ENCODE measurements around the gene PPME1. TPM values are rescaled to one million over a fixed set of nuclear protein-coding genes. Genes with fewer than 3 reads are reported as not detected.

The PPME1 gene
- total RNA-seq, 6 donors from 2014 or later = 13.9 to 36.9 (median 29.5) TPM

GRCh38 chr11:74133436-74133835, 37.7 kb upstream of the PPME1 start:
- no peaks in the 10 kb centered on the region for H3K27me3 ChIP-seq
- H3K4me1 ChIP-seq = no peaks in the 10 kb centered on the region
- no peak overlapping the region for H3K27ac ChIP-seq
- no peak for TF ChIP-seq CTCF (IDR thresholded peaks at IDR 0.05)
- no peak for TF ChIP-seq POLR2A (IDR thresholded peaks at IDR 0.05)
- no peak for TF ChIP-seq EP300 (IDR thresholded peaks at IDR 0.05)
- TF ChIP-seq POLR2AphosphoS5 (IDR thresholded peaks at IDR 0.05) = no peak
- DNase-seq (no peak), ATAC-seq (ENCODE audit: low FRiP score in 2 of 2) (no peak)
- H3K36me3 ChIP-seq = peaks cover 0 to 42% (median 7%) of the 10 kb centered on the region in 4 donors
- 96 to 97% methylated on average over 3 of the region's 3 CpGs for WGBS, 2 donors
- H3K9me3 ChIP-seq = no peaks in the 10 kb centered on the region
- H3K4me3 ChIP-seq = no peak overlapping the region

DNA sequence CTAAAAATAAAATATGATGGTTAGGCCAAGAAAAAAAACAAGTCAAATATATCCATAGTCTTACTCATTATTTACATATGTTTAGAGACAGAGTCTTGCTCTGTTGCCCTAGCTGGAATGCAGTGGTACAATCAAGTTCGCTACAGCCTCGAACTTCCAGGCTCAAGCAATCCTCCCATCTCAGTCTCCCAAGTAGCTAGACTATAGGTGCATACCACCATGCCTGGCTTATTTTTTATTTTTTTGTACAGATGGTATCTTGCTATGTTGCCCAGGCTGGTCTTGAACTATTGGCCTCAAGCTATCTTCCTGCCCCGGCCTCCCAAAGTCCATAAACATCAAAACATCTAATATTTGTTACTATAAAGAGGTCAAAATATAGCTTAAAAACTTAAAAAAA, 36.4 kb upstream of the PPME1 start:
- TF ChIP-seq EP300 (IDR thresholded peaks at IDR 0.05) (no peak), POLR2A (IDR thresholded peaks at IDR 0.05) (no peak), CTCF (IDR thresholded peaks at IDR 0.05) (no peak), POLR2AphosphoS5 (IDR thresholded peaks at IDR 0.05) (no peak)
- Histone ChIP-seq H3K36me3 (peaks cover 0 to 53% (median 7%) of the 10 kb centered on the region in 4 donors), H3K4me3 (no peak overlapping the region), H3K27ac (no peak overlapping the region), H3K9me3 (no peaks in the 10 kb centered on the region), H3K27me3 (no peaks in the 10 kb centered on the region), H3K4me1 (peaks cover 0 to 4% (median 0%) of the 10 kb centered on the region in 4 donors)
- ATAC-seq (ENCODE audit: low FRiP score in 2 of 2) (no peak), DNase-seq (no peak)
- WGBS, 2 donors = 98% methylated on average over 3 of the region's 3 CpGs

DNA sequence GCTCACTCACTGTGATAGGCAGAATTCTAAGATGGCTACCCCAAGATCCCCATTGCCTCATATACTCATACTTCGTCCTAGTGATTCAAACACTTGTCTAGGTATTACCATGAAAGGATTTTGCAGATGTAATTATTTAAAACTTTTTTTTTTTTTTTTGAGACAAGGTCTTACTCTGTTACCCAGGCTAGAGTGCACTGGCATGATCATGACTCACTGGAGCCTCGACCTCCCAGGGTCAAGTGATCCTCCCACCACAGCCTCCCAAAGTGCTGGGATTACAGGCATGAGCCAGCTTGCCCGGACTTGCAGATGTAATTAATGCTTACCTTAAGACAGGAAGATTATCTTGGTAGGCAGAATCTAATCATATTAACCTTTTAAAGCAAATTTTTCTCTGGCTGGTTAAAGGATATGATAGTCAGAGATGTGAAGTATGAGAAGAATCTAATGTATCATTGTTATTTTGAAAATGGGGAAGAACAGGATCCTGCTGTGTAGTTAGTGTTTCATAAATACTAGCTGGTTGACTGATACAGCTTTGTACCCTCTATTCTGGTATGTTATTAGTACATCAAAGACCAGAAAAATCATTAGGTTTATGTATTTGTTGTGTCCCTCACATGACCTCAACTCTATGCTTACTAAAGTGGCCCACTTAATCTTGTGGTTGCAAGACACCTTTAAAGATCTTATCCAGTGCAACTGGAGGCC, 35.8 kb upstream of the PPME1 start:
- Histone ChIP-seq H3K4me1 (peaks cover 0 to 4% (median 0%) of the 10 kb centered on the region in 4 donors), H3K27me3 (no peaks in the 10 kb centered on the region), H3K4me3 (no peak overlapping the region), H3K27ac (no peak overlapping the region), H3K36me3 (peaks cover 0 to 53% (median 7%) of the 10 kb centered on the region in 4 donors), H3K9me3 (no peaks in the 10 kb centered on the region)
- no peak for DNase-seq
- no peak for ATAC-seq (ENCODE audit: low FRiP score in 2 of 2)
- no peak for TF ChIP-seq POLR2AphosphoS5 (IDR thresholded peaks at IDR 0.05)
- no peak for TF ChIP-seq EP300 (IDR thresholded peaks at IDR 0.05)
- no peak for TF ChIP-seq CTCF (IDR thresholded peaks at IDR 0.05)
- TF ChIP-seq POLR2A (IDR thresholded peaks at IDR 0.05) = no peak
- 86 to 97% methylated on average over 3 of the region's 3 CpGs for WGBS, 2 donors

DNA sequence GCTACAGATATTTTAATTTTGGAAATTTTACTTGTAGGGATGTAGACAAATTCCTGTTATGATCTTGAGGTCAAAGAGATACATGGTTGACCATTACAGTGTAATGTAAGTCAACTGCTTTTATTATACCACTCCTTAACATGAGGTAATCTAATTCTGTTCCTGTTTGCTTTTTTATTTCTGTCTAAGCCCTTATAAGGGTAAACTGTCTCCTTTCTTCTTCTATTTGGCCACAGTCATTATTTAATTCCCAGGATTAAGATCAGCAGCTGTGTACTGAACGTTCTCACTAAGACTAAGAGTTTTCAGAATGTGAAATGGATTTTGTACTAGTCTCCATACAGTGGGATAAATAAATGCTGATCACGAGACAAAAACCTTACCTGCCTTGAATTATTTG, 33.1 kb upstream of the PPME1 start:
- Histone ChIP-seq H3K4me1 (peaks cover 0 to 5% (median 2%) of the 10 kb centered on the region in 4 donors), H3K27me3 (no peaks in the 10 kb centered on the region), H3K36me3 (peaks cover 0 to 39% (median 2%) of the 10 kb centered on the region in 4 donors), H3K4me3 (no peak overlapping the region), H3K9me3 (no peaks in the 10 kb centered on the region), H3K27ac (peak overlapping the region in 2 of 4 donors; percentile 18 to 32)
- no peak for DNase-seq
- ATAC-seq (ENCODE audit: low FRiP score in 2 of 2) = no peak
- TF ChIP-seq EP300 (IDR thresholded peaks at IDR 0.05) (no peak), POLR2AphosphoS5 (IDR thresholded peaks at IDR 0.05) (no peak), POLR2A (IDR thresholded peaks at IDR 0.05) (no peak), CTCF (IDR thresholded peaks at IDR 0.05) (no peak)
- WGBS, 2 donors = 89 to 100% methylated on average over 2 of the region's 2 CpGs

DNA sequence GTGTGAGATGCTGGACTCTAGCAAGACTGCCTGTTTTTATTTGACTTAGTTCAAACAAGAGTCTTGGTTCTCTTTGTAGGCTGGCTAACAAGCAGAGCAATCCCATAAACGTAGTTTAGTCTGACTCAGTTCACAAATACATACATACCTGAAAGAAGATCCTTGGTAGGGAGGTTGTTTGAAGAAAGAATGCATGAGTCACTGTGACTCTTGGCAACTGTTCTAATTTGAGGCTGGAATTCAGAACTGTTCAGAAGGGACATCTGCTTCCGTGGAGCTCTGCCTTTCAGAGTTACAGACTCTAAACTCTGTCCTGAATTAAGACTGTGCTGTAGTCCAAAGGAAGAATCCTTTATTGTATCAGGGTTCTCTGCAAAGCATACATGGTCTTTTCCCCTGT, 32.5 kb upstream of the PPME1 start:
- ATAC-seq (ENCODE audit: low FRiP score in 2 of 2) = peak; percentile 67 to 68
- no peak for DNase-seq
- Histone ChIP-seq H3K27me3 (no peaks in the 10 kb centered on the region), H3K36me3 (peaks cover 0 to 34% (median 2%) of the 10 kb centered on the region in 4 donors), H3K4me3 (no peak overlapping the region), H3K9me3 (no peaks in the 10 kb centered on the region), H3K4me1 (peaks cover 0 to 5% (median 2%) of the 10 kb centered on the region in 4 donors), H3K27ac (peak overlapping the region in 2 of 4 donors; percentile 18 to 32)
- WGBS, 2 donors = 43 to 58% methylated on average over 2 of the region's 2 CpGs
- TF ChIP-seq CTCF (IDR thresholded peaks at IDR 0.05) = no peak
- TF ChIP-seq POLR2A (IDR thresholded peaks at IDR 0.05) = no peak
- no peak for TF ChIP-seq POLR2AphosphoS5 (IDR thresholded peaks at IDR 0.05)
- TF ChIP-seq EP300 (IDR thresholded peaks at IDR 0.05) = no peak

Measured in upper lobe of left lung (tissue), 6 donors.